C4-2B (cell line): ENCODE results near the gene HMG20B.

Experiments used
- ZFX ChIP-seq: fragments of 450-650 bp; IDR thresholded peaks from 2 replicates; pipeline ENCODE4 v1.6.1; 2017
- TF ChIP-seq, protein P1 (sequence below): fragments of 450-650 bp; conservative IDR thresholded peaks from 2 replicates; pipeline ENCODE4 v1.5.1; 2017; ENCODE audit warnings: mild to moderate bottlenecking

GRCh38 chr19:3526507-3527237 lies 46.1 kb upstream of the HMG20B start:
- TF ChIP-seq, protein P1, sequence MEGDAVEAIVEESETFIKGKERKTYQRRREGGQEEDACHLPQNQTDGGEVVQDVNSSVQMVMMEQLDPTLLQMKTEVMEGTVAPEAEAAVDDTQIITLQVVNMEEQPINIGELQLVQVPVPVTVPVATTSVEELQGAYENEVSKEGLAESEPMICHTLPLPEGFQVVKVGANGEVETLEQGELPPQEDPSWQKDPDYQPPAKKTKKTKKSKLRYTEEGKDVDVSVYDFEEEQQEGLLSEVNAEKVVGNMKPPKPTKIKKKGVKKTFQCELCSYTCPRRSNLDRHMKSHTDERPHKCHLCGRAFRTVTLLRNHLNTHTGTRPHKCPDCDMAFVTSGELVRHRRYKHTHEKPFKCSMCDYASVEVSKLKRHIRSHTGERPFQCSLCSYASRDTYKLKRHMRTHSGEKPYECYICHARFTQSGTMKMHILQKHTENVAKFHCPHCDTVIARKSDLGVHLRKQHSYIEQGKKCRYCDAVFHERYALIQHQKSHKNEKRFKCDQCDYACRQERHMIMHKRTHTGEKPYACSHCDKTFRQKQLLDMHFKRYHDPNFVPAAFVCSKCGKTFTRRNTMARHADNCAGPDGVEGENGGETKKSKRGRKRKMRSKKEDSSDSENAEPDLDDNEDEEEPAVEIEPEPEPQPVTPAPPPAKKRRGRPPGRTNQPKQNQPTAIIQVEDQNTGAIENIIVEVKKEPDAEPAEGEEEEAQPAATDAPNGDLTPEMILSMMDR: no peak
- TF ChIP-seq ZFX: no peak
